Large intestine (tissue), 3 donors: ENCODE data around the gene ZNF397. TPM values are rescaled to one million over a fixed set of nuclear protein-coding genes. Genes with fewer than 3 reads are reported as not detected.

Experiments
- DNase-seq, 2 donors: peaks; one replicate each; pipeline versions ENCODE4 v3.0.0 to v3.0.0-alpha.2; 2013
- H3K27ac ChIP-seq: one replicate; pipeline ENCODE4 v1.5.1; 2013; ENCODE audit warnings: low read length
- H3K27me3 ChIP-seq: 2 replicates; pipeline ENCODE4 v1.6.1; 2013; ENCODE audit warnings: low read length; ENCODE audit not compliant: control insufficient read depth, insufficient read depth
- H3K36me3 ChIP-seq: 2 replicates; pipeline ENCODE4 v1.6.1; 2013; ENCODE audit warnings: low read length; ENCODE audit not compliant: control insufficient read depth, insufficient read depth
- H3K4me1 ChIP-seq: one replicate; pipeline ENCODE4 v1.6.1; 2013; ENCODE audit warnings: low read length; ENCODE audit not compliant: control insufficient read depth, insufficient read depth
- H3K4me3 ChIP-seq: one replicate; pipeline ENCODE4 v1.5.1; 2013; ENCODE audit warnings: low read length
- H3K9me3 ChIP-seq: one replicate; pipeline ENCODE4 v1.6.1; 2013; ENCODE audit warnings: mild to moderate bottlenecking, low read depth, low read length, moderate library complexity; ENCODE audit not compliant: control insufficient read depth
- WGBS: methylation state at CpG from one replicate; pipeline ENCODE4 v1.1.5; 2013; ENCODE audit warnings: low lambda C conversion rate; ENCODE audit not compliant: insufficient coverage; 5-methylcytosine and 5-hydroxymethylcytosine counted together
- polyA plus RNA-seq: library from polyadenylated mRNA; unstranded; fragments of 120-200 nt; gene quantifications from one replicate; pipeline ENCODE4 v1.2.1, GENCODE V29; 2013

Gene ZNF397
- polyA plus RNA-seq, 1 donor = 43.5 TPM

GRCh38 chr18:35267809-35268208 is 27.0 kb downstream of the ZNF397 start:
- peak overlapping the region; percentile 23 for H3K27ac ChIP-seq
- WGBS = no CpG with 5 or more reads among the region's 30 CpGs
- H3K27me3 ChIP-seq = no peaks in the 10 kb centered on the region
- peaks cover 21% of the 10 kb centered on the region for H3K9me3 ChIP-seq
- DNase-seq = peak; percentile 77 to 88
- peak overlapping the region; percentile 89 for H3K4me3 ChIP-seq
- H3K4me1 ChIP-seq = no peaks in the 10 kb centered on the region
- peaks cover 11% of the 10 kb centered on the region for H3K36me3 ChIP-seq

DNA sequence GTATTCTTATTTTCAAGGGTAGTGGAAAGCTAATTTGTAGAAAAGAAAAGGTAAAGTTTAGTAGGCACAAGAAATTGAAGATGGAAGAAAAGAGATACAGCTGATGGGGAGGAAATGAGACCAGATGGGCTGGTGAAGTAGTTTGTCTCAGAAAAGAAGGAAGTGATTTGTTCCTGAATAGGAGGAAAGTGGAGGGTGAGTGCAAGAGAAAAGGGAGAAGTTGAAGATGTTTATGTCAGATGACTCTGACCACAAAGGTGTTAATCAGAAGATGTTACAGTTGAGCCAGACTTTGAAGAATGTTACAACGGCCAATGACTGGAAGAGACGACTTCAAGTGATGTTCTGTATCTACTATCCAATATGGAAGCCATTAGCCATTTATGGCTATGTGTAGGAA is 28.0 kb downstream of the ZNF397 start:
- Histone ChIP-seq H3K4me1 (no peaks in the 10 kb centered on the region), H3K9me3 (peaks cover 21% of the 10 kb centered on the region), H3K36me3 (peaks cover 5% of the 10 kb centered on the region), H3K27ac (no peak overlapping the region), H3K4me3 (no peak overlapping the region), H3K27me3 (no peaks in the 10 kb centered on the region)
- WGBS = 100% methylated on average over 1 of the region's 2 CpGs
- DNase-seq = no peak

DNA sequence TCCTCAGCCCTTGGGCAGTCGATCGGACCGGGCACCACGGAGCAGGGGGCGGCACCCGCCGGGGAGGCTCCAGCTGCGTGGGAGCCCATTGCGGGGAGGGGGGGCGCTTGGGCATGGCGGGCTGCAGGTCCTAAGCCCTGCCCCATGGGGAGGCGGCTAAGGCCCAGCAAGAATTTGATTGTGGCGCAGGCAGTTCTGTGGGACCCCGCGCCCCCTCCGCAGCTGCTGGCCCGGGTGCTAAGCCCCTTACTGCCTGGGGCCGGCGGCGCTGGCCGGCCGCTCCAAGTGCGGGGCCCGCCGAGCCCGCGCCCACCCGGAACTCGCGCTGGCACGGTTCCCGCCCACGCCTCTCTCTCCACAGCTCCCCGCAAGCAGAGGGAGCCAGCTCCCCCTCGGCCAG is 30.8 kb downstream of the ZNF397 start:
- H3K27me3 ChIP-seq = no peaks in the 10 kb centered on the region
- no peak overlapping the region for H3K27ac ChIP-seq
- no peak overlapping the region for H3K4me3 ChIP-seq
- H3K36me3 ChIP-seq = no peaks in the 10 kb centered on the region
- H3K9me3 ChIP-seq = peaks cover 33% of the 10 kb centered on the region
- no peaks in the 10 kb centered on the region for H3K4me1 ChIP-seq
- no CpG with 5 or more reads among the region's 35 CpGs for WGBS
- DNase-seq = no peak

- Histone ChIP-seq H3K27me3 (no peaks in the 10 kb centered on the region), H3K4me3 (no peak overlapping the region)
Measured at GRCh38 chr18:35276267-35276666, 35.4 kb downstream of the ZNF397 start.

GRCh38 chr18:35277633-35278032 is 36.8 kb downstream of the ZNF397 start:
- Histone ChIP-seq H3K4me3 (no peak overlapping the region), H3K27me3 (no peaks in the 10 kb centered on the region), H3K27ac (no peak overlapping the region), H3K4me1 (no peaks in the 10 kb centered on the region), H3K36me3 (peaks cover 2% of the 10 kb centered on the region), H3K9me3 (peaks cover 21% of the 10 kb centered on the region)
- no peak for DNase-seq

More at GRCh38 chr18:35276267-35276666, 35.4 kb downstream of the ZNF397 start:
- no peak for DNase-seq
- WGBS = no CpG with 5 or more reads among the region's 3 CpGs
- Histone ChIP-seq H3K9me3 (peaks cover 33% of the 10 kb centered on the region), H3K36me3 (no peaks in the 10 kb centered on the region), H3K4me1 (no peaks in the 10 kb centered on the region), H3K27ac (no peak overlapping the region)

- no peaks in the 10 kb centered on the region for H3K4me1 ChIP-seq
- whole genome bisulfite sequencing = 100% methylated on average over 1 of the region's 1 CpG
Measured at GRCh38 chr18:35278085-35278484, 37.3 kb downstream of the ZNF397 start.

GRCh38 chr18:35278969-35279368 is 38.1 kb downstream of the ZNF397 start:
- Histone ChIP-seq H3K27ac (no peak overlapping the region), H3K4me3 (no peak overlapping the region), H3K36me3 (peaks cover 10% of the 10 kb centered on the region), H3K4me1 (no peaks in the 10 kb centered on the region), H3K27me3 (no peaks in the 10 kb centered on the region), H3K9me3 (peaks cover 24% of the 10 kb centered on the region)
- DNase-seq = no peak

More at GRCh38 chr18:35278085-35278484, 37.3 kb downstream of the ZNF397 start:
- no peak for DNase-seq
- Histone ChIP-seq H3K9me3 (peaks cover 21% of the 10 kb centered on the region), H3K27me3 (no peaks in the 10 kb centered on the region), H3K36me3 (peaks cover 2% of the 10 kb centered on the region), H3K27ac (no peak overlapping the region), H3K4me3 (no peak overlapping the region)

DNA sequence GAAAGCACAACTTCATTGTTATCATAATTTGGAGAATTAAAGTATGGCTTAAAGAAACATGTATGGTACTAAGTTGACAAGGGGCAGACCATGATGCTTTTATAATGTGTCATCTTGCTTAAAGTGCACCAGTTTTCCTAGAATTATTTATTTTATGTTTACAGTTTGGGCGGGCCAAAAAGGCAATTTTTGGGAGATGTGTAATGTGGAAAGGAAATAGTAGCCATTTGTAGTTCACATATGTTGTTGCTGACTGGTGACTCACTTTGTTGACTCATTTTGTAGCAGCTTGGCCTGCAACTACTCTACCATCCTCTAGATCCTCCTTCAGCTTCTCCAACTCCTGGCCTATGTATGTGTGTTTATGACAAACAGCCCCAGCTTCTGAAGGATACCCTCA is 41.5 kb downstream of the ZNF397 start:
- DNase-seq = no peak
- no peaks in the 10 kb centered on the region for H3K4me1 ChIP-seq
- whole genome bisulfite sequencing = no CpG with 5 or more reads among the region's 1 CpG
- H3K27ac ChIP-seq = no peak overlapping the region
- no peaks in the 10 kb centered on the region for H3K27me3 ChIP-seq
- peaks cover 21% of the 10 kb centered on the region for H3K36me3 ChIP-seq
- H3K9me3 ChIP-seq = peaks cover 24% of the 10 kb centered on the region
- no peak overlapping the region for H3K4me3 ChIP-seq

DNA sequence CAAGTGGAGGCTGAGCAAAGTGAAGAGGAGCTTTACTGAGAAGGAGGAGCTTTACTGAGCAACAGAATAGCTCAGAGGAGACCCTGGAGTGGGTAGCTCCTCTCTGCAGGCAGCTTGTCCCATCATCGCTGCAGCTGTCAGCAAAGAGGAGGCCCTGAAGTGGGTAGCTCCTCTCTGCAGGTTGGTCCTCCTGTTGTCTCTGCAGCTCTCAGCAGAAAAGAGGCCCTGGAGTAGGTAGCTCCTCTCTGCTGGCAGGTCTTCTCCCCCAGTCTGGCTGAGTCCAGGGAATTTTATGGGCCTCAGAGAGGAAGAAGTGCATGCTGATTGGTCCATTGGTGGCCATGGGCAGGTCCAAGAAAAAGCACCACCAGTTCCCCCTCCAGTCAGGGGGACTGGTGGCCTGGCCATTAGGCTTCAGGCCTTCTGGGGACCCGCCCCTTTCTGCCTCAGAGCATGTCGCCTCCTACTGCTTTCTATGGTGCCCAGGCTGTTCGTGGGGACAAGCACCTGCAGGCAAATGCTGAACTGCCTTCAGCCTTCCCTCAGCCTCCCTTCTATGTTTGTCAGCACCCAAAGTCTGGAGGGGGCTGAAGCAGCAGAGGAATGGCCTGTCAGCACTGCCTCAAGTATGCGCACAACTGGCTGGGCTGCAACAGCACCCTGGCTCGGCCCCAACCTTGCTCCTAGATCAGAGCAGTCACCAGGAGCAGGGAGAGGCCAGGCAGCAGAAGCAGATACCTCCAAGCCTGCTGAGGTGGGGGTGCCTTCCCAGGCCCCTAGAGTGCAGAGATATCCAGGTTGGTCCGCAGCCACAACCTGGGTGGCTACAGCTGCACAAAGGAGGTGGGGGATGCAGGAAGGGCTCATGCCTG is 43.3 kb downstream of the ZNF397 start:
- Histone ChIP-seq H3K36me3 (peaks cover 21% of the 10 kb centered on the region), H3K4me3 (no peak overlapping the region), H3K27ac (no peak overlapping the region), H3K4me1 (no peaks in the 10 kb centered on the region), H3K9me3 (peaks cover 15% of the 10 kb centered on the region), H3K27me3 (no peaks in the 10 kb centered on the region)
- WGBS = no CpG with 5 or more reads among the region's 7 CpGs
- DNase-seq = no peak

- no peak overlapping the region for H3K27ac ChIP-seq
- no CpG with 5 or more reads among the region's 3 CpGs for WGBS
Measured at GRCh38 chr18:35284841-35285240, 44.0 kb downstream of the ZNF397 start.

DNA sequence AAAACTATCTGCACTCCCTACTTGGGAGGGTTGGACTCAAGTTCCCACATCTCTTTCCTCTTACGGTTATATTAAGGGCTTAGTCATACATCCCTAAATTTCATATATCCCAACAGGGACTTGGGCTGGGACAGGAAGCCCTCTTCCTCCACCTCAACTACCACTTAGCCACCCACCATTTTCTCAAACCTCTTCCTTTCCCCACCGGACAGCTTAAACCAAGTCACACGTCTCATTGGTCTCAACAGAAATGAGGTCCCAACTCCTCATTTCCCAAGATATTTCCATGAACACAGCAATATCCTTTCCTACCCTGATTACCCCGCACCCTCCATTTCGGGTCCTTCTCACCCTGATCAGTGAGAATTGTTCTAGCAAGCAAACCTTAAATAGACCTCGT is 48.5 kb downstream of the ZNF397 start:
- WGBS = 11% methylated on average over 3 of the region's 6 CpGs
- H3K4me1 ChIP-seq = no peaks in the 10 kb centered on the region
- peak overlapping the region; percentile 80 for H3K27ac ChIP-seq
- DNase-seq = no peak
- H3K27me3 ChIP-seq = no peaks in the 10 kb centered on the region
- H3K9me3 ChIP-seq = peaks cover 7% of the 10 kb centered on the region
- H3K36me3 ChIP-seq = peaks cover 15% of the 10 kb centered on the region
- H3K4me3 ChIP-seq = peak overlapping the region; percentile 77

More at GRCh38 chr18:35284841-35285240, 44.0 kb downstream of the ZNF397 start:
- Histone ChIP-seq H3K4me3 (no peak overlapping the region), H3K9me3 (peaks cover 14% of the 10 kb centered on the region), H3K36me3 (peaks cover 21% of the 10 kb centered on the region), H3K4me1 (no peaks in the 10 kb centered on the region), H3K27me3 (no peaks in the 10 kb centered on the region)
- no peak for DNase-seq
